ENCODE results near the gene TUT7.

TUT7 gene

DNA sequence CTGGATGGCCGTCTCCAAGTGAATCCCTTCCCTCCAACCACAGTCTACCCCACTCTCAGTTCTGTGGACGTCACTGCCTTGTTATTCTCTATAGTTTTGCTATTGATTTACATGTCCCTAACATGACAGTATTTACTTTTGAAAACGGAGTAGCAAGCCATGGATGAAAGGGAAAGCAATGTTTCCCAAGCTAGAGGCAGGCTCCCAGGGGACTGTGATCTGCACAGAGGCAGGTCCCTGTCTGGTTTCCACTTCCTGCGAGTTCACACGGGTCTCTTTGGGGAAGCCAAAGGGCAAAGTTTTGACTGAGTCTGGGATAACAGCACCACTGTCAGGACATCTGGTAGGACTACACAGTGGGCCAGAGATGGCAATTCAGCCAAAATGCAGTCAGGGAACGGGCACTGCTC lies 107.5 kb downstream of the TUT7 start:
- no peak for DNase-seq

DNA sequence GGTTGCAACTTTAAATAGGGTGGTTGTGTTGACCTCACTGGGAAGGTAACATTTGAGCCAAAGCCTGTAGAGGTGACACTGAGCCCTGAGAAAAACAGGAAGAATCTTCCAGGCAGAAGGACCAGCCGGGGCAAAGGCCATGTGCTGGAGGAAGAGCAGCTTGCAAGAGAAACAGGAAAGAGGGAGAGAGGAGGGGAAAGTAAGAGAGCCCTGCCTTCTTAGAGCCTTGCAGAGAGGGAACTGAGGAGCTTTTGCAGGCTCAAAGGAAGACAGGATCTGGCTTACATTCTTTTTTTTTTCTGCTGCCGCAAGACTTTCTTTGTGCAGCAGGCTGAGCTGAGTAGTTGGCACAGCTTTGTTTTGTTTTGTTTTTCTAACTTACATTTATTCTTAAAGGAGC lies 112.1 kb downstream of the TUT7 start:
- DNase-seq: no peak

DNA sequence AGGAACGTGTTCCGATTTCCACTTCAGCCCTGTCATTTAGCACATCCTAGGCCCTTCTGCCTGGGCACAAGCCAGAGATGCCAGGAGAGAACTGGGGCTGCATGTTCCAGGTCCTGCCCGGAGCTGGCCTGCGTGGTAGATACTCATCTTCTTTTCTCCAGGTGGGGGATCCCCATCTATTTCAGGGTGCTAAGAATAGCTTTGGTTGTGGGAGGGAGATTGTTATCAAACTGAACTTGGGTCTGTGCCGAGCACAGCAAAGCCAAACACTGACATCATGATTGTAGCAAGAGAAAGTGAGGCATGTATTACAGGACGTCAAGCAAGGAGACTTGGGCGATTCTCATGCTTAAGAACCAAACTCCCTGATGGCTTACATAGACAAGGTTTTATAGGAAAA lies 113.0 kb downstream of the TUT7 start:
- DNase-seq: no peak

DNA sequence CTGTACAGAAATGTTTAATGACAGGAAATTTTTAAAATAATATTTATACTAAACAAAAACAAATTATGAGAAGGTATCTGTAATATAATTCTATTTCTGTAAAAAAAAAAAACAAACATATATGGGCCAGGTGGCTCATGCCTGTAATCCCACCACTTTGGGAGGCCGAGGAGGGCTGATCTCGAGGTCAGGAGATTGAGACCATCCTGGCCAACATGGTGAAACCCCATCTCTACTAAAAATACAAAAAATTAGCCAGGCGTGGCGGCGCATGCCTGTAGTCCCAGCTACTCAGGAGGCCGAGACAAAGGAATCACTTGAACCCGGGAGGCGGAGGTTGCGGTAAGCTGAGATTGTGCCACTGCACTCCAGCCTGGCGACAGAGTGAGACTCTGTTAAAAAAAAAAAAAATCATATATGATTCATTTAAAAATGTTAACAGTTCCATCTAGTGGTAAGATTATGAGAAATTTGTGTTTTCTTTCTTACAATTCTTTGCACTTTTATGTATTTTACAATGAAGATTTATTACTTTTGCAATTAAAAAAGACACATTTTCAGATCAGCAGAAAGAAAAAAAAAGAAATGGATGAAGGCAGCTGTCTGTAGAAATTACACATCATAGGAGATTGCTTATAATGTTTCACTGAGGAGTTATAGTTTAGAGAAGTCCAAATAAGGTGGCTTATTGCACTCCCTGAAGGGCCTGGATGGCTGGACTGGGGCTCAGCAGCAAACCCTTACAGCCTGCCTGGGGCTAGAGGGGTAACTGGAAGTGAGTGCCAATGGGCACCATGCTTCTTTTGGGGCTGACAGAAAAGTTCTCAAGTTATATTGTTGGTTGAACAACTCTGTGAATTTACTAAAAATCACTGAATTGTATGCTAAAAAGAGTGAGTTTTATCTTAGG lies 115.1 kb downstream of the TUT7 start:
- no peak for DNase-seq
